GM10266 (cell line): Measurements from ENCODE around the gene SEMA6D.

Experiments used
- DNase-seq: peaks from one replicate; pipeline ENCODE4 v3.0.0; 2012; ENCODE audit errors: extremely low spot score
- TF ChIP-seq, protein P1 (sequence below): IDR thresholded peaks from 2 replicates; pipeline ENCODE4 v1.5.1; 2012; ENCODE audit warnings: mild to moderate bottlenecking, low read depth; ENCODE audit not compliant: control insufficient read depth, insufficient read depth; ENCODE audit errors: missing control alignments

Gene SEMA6D

DNA sequence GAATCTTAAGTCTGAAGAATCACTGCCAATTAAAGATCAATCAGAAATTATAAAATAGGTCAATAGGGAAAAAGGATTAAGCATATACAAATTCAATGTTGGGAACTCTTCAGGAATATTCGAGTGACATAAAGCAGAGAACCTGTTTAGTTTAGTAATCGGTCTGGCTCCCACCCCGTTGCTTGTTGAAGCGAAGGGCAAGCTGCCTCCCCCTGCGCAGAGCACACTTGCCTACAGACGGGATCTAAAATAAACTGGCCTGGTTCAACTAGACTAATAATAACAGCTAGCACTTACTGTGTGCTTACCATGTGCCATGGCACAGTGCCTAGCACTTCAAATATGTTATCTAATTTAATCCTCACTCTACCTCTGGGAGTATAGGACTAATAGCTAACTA is 8.6 kb downstream of the SEMA6D start:
- TF ChIP-seq, protein P1, sequence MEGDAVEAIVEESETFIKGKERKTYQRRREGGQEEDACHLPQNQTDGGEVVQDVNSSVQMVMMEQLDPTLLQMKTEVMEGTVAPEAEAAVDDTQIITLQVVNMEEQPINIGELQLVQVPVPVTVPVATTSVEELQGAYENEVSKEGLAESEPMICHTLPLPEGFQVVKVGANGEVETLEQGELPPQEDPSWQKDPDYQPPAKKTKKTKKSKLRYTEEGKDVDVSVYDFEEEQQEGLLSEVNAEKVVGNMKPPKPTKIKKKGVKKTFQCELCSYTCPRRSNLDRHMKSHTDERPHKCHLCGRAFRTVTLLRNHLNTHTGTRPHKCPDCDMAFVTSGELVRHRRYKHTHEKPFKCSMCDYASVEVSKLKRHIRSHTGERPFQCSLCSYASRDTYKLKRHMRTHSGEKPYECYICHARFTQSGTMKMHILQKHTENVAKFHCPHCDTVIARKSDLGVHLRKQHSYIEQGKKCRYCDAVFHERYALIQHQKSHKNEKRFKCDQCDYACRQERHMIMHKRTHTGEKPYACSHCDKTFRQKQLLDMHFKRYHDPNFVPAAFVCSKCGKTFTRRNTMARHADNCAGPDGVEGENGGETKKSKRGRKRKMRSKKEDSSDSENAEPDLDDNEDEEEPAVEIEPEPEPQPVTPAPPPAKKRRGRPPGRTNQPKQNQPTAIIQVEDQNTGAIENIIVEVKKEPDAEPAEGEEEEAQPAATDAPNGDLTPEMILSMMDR = no peak
- DNase-seq = no peak

DNA sequence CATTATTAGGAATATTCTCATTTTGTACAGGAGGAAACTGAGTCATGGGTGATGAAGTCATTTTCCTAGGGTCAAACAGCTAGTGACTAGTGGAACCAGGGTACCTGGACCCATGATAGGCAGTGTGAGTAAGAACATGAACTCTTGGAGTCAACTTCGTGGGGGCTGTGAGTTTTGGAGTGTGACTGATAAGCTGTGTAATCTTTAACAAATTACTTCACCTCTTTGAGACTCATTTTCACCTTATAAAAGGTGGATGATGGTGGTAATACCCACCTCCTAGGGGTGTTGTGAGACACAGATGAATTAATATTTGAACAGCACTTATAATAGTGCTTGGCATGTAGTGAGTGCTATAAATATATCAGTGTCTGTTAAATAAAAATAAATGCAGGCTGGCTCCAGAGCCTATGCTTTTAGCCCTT is 9.1 kb downstream of the SEMA6D start:
- no peak for DNase-seq
- TF ChIP-seq, protein P1 = no peak

DNA sequence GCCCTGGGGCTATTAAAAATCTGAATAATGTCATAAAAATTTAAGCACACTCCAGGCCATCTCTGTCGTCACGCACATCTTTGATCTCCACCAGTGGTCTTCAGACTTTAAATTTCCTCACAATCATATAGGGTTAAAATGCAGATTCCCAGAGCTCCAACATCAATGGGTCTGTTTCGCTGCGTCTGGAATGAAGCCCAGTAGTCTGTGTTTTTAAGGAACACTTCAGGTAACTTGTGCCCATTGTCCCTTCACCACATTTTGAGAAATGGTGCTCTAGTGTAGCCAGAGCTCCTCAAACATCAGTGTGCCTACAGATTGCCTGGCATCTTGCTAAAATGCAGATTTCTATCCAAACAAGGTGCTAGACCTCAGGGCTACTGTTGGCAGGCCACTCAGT is 9.8 kb downstream of the SEMA6D start:
- TF ChIP-seq, protein P1 = no peak
- DNase-seq = no peak

DNA sequence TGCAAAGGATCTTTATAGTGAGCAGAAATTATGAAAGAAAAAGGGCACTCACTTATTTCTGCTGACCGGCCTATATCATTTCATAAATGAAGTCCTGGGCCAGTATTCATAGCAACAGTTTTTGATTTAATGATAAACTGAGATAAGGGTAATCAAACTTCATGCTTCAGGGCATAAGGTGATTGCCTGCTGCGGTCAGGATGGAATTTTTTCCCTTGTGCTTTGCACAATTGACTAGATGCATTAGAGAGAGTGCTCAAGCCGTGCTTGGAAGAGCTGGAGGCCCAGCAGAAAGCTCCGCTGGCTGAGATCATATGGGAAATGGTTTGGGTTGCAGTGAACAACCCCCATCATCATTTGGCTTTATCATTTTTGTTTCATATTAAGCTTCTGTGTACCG is 10.4 kb downstream of the SEMA6D start:
- TF ChIP-seq, protein P1 = no peak
- DNase-seq = no peak

DNA sequence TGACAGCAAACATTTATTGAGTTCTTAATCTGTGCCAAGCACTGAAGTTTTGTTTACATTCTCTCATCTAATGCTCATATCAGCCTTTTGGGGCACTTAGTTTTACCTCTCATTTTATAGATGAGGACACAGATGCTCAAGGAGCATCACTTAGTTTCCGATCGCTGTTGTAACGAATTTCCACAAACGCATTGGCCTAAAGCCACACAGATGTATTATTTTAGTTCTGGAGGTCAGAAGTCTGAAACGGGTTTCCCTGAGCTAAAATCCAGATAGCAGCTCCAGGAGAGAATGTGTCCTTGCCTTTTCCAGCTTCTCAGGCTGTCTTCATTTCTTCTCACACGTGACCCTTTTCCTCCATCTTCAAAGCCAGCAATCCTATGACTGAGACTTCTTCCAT is 11.1 kb downstream of the SEMA6D start:
- TF ChIP-seq, protein P1 = no peak
- no peak for DNase-seq

DNA sequence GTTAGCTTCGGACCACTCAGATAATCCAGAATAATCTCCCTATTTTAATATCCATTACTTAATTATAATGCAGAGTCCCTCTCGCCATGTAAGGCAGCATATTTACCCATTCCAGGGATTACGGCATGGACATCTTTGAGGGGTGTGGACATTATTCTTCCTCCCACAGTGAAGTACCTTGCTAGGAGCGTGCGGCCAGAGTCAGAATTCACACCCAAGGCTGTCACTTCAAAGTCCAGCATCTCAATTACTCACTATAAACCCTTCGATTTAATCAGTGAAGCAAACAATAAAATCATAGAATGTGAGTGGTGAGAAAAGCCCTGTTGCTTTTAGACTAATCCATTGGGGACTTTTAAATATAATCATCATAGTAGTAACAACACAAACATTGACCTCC is 11.6 kb downstream of the SEMA6D start:
- TF ChIP-seq, protein P1 = no peak
- no peak for DNase-seq

DNA sequence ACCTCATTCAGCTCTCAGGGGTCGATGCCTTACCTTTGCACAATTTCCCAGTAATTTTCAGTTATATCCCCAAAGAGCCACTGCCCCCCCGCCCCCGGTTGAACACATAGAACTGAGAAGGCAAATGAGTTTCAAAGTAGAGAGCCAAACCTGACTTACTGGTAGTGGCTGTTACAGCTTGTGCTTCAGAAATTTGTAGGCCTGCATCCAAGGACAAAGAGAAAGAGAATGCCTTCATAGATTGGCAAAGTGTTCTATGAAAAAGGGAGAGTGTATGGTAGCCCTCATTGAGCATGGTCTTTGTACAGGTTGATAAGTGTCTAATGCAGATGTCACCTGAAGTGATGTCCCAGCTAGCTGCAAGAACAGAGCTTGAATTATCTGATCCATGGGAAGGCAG is 13.9 kb downstream of the SEMA6D start:
- DNase-seq = no peak
- TF ChIP-seq, protein P1 = no peak
